ENCODE results near the gene KPNA1.

DNA sequence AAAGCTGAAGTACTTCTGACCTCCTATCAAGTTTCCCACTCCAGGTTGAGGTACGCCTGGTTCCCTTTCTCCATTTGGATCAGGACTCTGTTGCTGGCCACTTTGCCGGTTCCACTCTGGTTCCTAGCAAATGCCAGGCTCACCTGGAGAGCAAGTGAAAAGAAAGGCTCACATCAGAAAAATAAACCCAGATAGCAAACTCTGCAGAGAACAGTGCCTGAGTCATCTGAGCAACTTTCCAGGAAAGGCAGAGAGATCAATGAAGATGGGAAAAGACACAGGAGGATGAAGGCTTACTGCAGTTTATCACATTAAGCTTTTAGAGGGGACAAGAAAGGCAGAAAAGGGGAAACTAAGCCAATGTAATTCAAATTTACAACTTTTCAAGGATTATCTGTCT lies 57.0 kb downstream of the KPNA1 start:
- TF ChIP-seq CTCF (IDR thresholded peaks at IDR 0.05), result no peak
- TF ChIP-seq POLR2AphosphoS5 (IDR thresholded peaks at IDR 0.05; ENCODE audit: insufficient read depth in 1 of 2, low read depth in 1 of 2), result no peak

All from vagina (tissue), 2 donors.